Fibroblast of skin of scalp (primary cell): ENCODE results near the gene FGF10.

Source experiments
- DNase-seq: peaks from one replicate; pipeline ENCODE4 v3.0.0-alpha.2; 2013

Gene FGF10

DNA sequence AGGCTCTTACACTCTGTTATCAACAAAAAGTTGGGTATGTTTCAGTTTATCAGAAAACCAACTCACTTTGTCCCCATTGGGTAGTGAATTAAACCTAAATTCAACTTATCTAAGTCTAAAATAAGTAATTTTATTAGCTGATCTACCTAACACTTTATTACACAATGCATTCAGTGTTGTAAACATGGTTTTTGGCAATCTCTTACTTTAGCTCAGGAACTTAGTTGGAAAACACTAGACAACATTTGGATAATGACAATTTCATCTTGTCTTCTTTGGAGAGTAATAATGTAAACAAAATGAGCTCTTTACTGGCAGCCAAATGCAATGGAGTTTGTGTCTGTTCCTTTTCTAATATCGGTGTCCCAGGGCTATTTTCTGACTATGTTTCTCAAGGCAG lies 33.0 kb downstream of the FGF10 start:
- DNase-seq = no peak

DNA sequence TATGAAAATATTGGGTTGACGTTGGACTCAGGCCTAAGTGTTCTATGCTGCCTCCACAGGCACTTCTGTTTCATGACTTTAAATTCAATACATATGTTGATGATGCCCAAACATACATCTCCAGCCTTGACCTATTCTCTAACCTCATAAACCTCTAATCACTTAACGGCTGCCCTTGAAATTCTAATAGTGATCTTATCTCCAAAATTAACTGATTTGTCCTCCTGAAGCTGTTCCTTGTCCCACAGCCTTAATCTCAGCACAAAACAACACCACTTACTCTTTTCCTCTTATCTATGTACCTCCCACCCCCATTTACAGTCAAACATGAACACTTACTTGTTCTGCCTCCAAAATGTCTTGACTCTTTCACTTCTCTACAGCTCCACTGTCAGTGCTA lies 43.3 kb downstream of the FGF10 start:
- no peak for DNase-seq

DNA sequence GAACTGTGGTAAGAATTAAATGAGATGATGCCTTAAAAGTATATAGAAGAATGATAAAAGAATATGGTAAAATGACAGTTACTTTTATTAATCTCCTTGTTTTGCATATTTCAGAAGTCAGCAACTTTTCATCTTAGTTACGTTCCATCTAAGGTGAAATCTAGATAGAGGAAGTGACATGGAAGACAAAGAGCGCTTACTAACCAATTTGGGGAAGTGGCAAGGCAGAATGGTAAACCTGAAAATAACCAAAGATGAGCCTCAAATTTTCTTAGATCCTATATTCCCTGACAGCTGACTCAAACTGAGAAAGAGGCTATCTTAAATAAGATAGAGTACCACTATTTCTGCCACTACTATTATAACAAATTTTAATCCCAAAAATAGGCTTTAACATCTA lies 52.5 kb downstream of the FGF10 start:
- no peak for DNase-seq

DNA sequence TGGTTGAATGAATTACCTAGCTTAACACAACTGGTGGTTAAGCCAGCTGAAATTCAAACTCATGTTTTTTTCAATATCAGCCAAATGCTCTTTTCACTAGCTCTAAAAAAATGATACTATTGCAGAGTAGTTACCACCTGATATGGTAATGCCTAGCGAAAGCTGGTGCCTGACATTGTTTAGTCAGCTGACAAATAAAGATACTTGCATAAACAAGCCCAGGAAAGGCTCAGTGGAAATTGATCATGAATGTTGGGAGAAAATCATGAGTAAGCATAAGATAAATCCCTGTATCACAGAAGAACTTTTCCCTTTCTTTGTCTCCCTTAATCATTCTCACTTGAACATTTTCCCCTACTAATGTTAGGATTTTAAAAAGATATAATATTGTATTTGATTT lies 54.6 kb downstream of the FGF10 start:
- no peak for DNase-seq

DNA sequence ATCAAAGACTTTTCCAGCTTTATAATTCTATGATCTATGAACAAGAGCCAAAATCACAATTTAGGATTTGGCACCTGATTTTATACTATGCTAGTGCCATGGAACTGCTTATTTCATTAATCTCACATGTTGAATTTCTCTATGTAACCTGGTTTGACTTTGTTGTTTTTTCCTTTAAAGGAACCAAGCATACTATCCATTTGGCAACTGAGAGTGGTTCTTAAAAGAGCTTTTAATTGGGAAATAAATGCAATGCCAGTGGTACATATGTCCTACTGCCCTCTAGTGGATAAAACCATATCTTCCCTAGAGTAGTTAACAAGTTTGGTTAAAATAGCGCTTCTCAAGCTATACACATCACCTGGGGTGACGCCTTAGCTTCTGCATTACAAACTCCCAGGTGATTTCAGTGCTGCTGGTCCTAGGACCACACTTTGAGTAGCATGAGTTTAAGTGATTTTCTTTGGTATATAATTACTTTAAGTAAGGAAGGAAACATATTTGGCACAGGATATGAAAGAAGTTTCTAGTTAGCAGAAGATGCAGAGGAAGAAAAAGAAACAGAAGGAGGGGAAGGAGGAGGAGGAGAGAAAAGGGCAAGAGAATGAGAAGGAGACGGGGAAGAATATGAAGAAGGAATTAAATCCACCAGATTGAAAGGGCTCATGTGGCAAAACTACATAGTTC lies 56.8 kb downstream of the FGF10 start:
- DNase-seq = peak; percentile 48

DNA sequence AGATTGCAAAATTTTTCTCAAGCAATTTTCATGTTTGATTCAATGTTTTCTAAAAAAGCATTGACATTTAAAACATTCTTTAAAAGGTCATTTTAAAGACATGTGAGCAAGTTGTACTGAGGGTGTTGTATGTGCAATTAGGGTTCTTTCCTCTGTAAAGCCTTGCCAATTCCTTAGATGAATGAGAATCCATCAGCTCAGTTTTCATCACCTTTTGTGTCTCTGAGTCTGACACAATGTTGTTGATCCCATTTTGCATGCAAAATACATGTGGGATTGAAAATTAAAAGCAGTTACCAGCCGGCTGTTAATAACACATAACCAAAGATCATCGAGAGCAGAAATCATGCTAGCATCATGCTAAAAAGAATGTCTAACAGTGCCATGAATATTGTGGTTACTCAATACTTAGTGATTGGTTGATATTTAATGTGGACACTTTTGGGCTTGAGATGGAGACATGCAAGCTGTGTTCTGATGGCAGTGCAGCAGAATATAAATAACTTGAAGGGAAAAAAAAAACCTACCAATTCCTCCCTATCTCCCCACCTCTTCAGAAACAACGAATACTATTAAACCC lies 57.7 kb downstream of the FGF10 start:
- DNase-seq = no peak

DNA sequence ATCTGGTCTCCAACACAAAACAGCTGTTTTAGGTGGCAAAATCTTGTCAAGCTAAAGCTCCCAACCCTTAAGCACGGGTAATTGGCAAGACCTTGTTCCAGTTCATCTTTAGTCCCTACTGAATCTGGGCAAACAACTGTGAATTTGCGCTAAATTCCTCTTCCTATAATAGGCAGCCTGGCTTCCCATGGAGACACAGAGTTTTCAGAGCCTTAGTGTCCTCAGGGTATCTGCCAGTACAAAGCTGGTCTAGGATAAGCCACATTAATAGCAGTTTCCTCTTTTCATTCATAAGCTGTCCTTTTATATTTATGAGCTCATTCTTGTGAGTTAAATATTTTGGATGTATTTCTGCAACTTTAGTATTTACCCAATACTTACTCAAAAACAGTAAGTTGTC lies 59.5 kb downstream of the FGF10 start:
- no peak for DNase-seq

DNA sequence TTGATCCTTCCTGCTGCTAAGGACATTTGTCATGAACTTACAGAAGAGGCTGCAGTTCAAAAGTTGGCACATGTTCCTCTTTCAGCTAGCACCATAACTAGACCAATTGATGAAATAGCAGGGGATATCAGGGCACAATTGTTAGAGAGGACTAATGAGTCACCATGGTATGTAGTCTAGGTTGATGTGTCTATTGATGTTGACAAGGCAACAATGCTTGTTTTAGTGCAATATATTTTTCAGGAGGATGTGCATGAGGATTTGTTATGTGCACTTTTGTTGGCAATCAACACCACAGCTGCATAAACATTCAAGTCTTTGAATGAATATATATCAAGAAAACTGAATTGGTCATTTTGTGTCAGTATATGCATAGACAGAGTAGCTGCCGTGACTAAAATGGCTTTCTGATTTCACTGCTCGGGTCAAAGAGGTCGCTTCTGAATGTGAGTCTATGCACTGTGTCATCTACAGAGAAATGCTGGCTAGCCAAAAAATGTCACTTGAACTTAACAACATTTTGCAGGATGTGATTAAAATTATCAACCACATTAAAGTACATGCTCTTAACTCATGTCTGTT lies 68.0 kb downstream of the FGF10 start:
- no peak for DNase-seq

DNA sequence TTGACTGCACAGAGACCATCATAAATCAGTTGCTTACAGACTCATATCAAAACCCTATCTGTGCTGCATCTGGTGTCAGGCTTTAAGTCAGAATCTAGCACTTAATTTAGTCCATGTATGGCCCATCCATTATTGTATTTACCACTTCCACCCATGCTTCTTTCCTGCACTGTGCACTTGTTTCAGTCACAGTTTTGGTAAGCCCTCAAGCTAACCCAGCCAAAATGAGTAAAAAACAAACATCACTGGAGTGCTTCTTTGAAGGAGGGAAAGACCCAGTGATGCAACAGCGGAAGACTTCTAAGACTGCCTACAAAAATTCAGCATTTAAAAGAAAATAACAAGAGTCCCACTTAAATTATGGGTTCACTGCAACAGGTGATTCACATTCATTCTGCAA lies 69.0 kb downstream of the FGF10 start:
- DNase-seq = no peak

DNA sequence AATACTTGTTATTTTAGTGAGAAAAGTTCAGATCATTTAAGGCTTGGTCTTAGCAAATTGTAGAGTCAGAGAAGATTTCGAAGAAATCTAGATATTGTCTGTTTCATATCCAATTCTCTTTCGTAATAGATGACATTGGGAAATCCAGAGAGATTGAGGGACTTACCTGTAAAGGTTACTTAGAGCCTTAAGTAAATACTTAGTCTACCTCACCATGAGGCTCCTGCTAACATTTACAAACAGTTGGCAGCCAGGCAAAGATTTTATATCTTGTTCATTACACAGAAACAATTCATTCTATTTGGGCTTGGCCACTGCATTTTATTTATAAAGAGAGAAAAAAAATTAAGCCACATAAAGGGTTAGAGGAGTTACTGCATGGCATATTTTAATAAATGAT lies 70.3 kb downstream of the FGF10 start:
- DNase-seq = no peak

DNA sequence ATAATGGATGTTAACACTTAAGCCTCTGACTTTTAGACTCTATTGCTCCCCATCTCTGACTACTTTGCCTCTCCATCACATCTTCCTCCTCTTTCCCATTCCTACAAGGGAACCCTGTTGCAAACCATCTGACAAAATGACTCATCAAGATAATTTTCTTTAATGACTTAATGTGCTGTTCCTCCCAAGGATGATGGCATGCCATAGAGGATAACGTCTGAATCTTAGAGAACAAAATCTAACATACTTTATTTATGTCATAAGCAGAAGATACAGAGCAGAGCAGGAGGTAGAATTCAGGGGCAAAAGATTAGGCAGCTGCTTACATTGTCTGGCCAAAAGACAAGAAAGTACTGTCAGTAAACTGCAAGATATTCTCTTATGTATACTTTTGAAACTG lies 76.8 kb downstream of the FGF10 start:
- no peak for DNase-seq

DNA sequence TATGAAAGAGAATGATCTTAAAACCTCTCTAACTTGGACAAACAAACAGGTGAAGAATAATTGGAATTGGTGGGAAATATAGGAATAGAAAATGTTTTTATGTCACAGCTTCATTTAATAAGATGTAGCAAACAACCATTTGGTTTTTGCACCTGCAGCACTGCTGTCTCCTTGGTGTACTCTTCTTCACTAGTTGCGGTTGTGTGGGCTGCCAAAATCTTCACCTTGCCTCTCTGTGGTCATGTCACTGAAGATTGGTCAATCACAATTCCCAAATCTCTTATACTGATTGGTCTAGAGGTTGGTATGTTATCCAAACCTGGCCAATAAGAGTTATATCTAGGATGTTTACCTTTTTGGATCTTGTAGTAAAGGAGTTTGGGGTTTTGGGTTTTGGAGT lies 88.7 kb downstream of the FGF10 start:
- DNase-seq = no peak

DNA sequence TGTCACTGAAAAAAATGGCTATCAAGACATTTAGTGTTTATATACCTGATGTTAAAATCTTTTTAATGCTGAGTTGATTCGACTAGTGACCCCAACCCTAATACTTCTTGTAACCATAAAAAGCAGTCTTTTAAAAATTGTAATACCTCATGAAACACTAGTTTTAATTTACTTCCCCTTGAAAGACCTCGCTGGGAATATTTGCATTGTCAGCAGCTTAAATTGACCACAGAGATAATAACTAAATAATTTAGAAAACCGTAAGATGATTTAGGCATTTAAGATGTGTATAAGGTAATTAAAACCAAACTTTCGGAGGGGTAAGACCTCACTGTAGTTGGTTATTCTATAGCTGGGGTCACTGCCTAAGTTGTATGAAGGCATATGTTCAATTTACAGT lies 89.8 kb downstream of the FGF10 start:
- DNase-seq = no peak

DNA sequence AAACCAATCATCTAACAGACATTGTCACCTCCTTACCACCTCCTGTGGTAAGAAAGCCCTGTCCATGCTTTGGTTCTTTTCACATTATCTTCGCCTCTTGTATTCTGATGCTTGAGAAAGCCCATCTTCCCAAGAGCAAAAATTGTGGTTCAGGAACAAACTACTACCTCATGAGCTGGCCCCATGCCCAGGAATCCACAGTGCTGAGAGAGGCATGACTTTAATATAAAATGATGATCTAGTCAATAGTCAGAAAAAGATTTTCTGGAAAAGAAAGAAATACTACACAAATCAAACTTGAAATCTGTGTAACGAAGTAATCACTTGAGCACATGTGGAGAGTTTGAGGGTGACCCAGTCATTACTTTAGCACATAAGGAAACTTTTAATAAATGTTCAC lies 94.7 kb downstream of the FGF10 start:
- peak; percentile 23 for DNase-seq

DNA sequence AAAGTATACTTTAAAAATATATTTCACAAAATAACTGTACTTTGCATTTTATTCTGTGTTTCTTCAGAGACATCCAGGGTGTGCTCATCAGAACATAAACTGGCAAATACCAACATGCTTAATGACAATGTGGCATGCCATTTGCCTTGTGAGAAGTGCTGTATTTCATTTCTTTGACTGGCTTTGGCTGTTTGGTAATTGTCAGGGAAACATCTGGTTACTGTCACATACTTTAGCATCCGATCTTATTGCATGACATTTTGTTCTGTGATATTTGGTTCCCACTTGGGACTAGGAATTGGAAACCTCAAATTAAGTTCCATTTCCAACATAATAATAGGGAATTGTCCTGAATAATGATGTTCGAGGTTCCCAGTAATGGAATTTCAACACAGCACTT lies 96.5 kb downstream of the FGF10 start:
- DNase-seq = no peak

DNA sequence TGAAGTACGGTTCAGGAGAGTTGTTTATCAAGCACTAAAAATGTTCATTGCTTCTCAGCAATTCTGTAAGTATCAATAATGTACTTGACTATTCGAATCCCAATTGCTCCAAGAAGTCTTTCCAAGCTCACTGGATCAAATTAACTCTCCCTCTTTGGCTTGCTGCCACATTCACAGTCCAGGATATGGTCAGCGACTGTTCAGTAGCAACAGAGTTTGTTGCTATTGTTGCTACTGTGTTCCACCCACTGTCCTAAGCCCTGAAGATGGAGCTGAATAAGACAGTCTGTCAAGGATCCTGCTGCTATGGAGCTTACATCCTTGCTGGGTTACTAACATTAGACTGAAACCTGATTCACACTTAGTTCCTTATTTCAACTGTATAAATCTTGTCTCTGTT lies 110.8 kb downstream of the FGF10 start:
- peak; percentile 0 for DNase-seq

DNA sequence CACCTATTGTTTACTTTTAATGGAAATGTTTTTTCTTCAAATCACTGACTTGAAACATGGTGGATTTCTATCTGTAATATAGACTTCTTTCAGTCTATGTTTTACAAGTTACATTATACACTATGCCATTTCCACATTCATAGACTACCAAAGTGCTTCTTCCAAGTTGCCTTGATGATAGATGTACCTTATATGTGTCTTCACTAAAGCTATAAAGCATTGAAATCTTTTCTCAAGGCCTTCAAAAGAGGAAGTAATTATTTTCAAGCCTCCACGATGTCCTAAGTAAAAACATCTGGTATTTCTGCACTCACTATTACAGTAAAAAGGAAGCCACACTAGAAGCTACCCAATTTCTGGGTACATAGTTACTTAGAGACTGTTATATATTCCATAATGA lies 113.3 kb downstream of the FGF10 start:
- no peak for DNase-seq

DNA sequence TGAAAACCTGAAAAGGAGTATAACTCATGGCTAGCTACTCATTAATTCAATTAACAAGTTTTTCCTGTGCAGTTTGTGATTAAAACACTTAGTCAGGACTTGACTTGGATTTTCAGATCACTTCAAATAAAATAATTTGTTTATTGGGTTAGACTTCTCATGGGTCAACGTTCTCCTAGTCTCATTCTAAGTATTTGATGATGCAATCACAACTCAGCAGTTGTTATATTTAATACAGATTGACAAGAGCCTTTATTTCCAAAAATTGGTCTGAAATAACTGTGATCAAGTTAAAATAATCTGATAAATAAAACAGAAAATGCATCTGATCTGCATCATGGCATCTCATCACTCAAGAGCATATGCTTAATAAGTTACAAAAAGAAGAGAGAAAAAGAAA lies 113.9 kb downstream of the FGF10 start:
- DNase-seq = no peak

DNA sequence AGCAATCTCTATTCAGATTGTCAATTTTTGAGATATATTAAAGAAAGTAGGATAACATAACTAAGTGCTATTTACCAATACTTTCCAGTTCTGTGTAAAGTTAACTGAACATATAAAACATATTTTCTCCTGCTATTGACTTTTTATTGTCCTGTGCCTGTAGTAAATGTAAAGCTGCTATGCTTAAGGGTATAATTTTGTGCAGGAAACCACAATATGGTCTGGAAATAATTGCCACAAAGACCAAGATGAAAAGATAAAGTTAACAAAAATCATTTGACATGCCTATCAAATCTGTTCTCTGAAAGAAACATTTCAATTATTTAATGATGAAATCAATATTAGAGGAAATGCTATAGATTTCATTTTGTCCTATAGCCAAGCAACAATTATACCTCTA lies 121.3 kb downstream of the FGF10 start:
- no peak for DNase-seq

DNA sequence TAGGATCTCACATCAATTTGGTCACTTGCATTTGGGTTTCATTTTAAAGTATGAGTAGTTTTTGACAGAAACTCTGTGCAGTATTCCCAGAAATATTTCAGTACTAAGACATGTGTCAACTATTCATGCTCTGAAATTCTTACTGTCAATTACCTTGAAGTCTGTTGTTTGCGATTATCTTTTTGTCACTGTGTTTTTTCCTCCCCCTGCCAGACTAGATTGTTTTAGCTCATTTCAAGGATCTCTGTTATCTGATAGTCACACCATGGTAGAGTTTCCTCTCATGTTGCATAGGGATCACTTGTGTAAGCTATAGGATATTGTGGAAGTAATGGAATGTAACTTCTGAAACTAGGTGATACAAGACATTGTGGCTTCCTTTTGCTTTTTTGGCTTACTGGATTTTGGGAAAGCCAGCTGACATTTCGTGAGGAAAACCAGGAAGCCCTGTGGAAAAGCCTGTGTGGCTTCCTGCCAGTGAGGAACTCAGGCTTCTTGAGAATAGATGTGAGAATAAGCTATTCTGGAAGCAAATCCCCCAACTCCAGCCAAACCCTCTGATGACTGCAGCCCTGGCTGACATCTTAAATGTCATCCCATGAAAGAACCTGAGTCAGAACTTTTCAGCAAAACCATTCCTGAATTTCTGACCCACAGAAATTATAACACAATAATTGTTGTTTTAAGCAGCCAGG lies 122.2 kb downstream of the FGF10 start:
- DNase-seq = no peak

DNA sequence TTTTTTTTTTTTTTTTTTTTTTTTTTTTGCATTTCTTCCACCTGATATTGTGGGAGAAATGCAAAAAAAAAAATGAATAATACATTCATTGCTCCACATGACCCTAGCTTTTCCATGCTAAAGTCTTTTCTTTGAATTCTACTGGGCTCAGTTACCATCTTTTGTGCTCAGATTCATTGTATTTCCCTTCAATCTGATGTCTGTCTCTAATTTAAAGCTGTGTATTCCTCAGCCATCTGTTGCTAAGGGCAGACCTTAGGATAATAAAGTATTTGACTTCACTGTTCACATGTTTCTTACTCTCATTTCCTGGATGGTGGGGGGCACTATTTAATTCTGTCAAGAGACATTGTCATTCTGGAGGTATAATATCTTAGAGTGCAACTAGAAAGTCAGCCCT lies 123.5 kb downstream of the FGF10 start:
- DNase-seq = no peak

DNA sequence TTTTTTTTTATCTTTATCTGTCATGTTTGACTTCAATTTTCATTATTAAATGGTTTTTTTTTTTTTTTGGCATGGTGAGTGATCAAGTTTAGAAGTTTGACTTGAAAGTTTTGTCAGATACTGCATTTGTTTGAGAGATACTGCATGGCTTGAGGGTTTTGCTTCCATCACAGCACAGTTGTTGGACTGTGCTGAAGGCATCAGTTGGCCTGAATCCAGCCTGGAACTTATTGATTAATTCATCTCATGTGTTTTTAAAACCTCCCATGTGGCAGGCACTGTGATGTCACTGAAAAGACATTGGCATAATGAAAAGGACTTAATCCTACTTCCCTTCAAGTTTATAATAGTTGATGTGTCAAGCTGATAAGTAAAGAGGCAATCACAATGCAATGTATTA lies 128.4 kb downstream of the FGF10 start:
- DNase-seq = no peak

DNA sequence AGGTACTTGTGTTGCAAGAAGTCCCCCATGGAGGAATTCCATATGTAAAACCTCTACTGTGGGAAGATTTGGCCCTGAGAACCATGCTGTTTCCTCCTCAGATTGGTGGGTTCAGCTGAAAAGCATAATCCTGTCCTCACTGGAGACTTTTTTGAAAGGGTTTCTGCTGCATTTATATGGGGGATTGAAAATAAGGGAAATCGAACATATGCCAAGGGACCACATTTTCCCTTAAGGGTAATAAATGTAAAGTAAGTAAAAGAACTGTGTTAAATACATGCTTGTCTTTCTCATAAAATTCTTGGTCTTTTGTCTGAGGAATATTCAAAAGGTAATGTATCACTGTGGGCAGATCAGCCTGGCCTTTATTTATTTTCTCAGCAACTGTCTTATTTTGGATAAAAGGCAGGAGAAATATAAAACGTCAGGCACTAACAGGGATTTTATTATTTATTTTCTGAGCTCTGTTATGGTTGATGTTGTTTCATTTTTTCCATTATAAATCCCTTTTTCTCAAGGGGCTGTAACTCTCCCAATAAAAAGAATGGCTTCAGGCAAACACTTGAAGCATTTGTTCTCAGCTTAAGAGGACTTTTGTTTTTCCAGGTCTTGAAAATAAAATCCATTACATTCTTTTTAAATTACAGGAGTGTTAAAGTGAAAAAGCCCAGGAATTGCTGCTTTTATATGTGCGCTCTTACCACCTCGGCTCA lies 131.4 kb downstream of the FGF10 start:
- DNase-seq = no peak
